ENCODE measurements around the gene SLC37A4. TPM values are rescaled to one million over a fixed set of nuclear protein-coding genes. Genes with fewer than 3 reads are reported as not detected.

The SLC37A4 gene
- total and polyA plus RNA-seq, 2 of the 13 experiments (the other 11 are each of a cell fraction or from before 2014, with no cell fraction given) = 43.0 to 56.1 TPM

GRCh38 chr11:119024430-119025098 is 6.1 kb downstream of the SLC37A4 start (continued):
- TF ChIP-seq HNF4A (CRISPR knock-in tag; IDR thresholded peaks at IDR 0.05) (peak; percentile 89), GTF2F1 (IDR thresholded peaks at IDR 0.05; ENCODE audit: low read length) (no peak), SUZ12 (IDR thresholded peaks at IDR 0.05; ENCODE audit: low read depth, low read length) (no peak), ZNF562 (CRISPR knock-in tag; IDR thresholded peaks at IDR 0.05; ENCODE audit: borderline replicate concordance) (no peak), ZNF563 (CRISPR knock-in tag; IDR thresholded peaks at IDR 0.05) (no peak), ZFP91 (CRISPR knock-in tag; IDR thresholded peaks at IDR 0.05; ENCODE audit: borderline replicate concordance) (peak; percentile 29; the same call in 1 of the 2 replicates), STAT6 (CRISPR knock-in tag; IDR thresholded peaks at IDR 0.05; ENCODE audit: borderline replicate concordance) (no peak), STAG1 (CRISPR knock-in tag; IDR thresholded peaks at IDR 0.05) (no peak), MTA3 (CRISPR knock-in tag; IDR thresholded peaks at IDR 0.05) (no peak), ZNF44 (CRISPR knock-in tag; IDR thresholded peaks at IDR 0.05) (no peak), ZNF605 (CRISPR knock-in tag; IDR thresholded peaks at IDR 0.05) (no peak), FOXC1 (CRISPR knock-in tag; IDR thresholded peaks at IDR 0.05; ENCODE audit: borderline replicate concordance) (peak; percentile 65; the same call in 1 of the 2 replicates), TOE1 (CRISPR knock-in tag; IDR thresholded peaks at IDR 0.05) (no peak), EZH2 (conservative IDR thresholded peaks at IDR 0.05; ENCODE audit: low read depth, low read length) (no peak), ZBTB39 (CRISPR knock-in tag; IDR thresholded peaks at IDR 0.05) (0 out of 2 replicates have a peak, but pooled peaks have one; percentile 37), SALL1 (CRISPR knock-in tag; IDR thresholded peaks at IDR 0.05) (peak; percentile 59), THAP7 (CRISPR knock-in tag; IDR thresholded peaks at IDR 0.05) (no peak), SP140L (CRISPR knock-in tag; IDR thresholded peaks at IDR 0.05; ENCODE audit: borderline replicate concordance) (no peak), ZNF232 (CRISPR knock-in tag; IDR thresholded peaks at IDR 0.05; ENCODE audit: borderline replicate concordance) (no peak), ZNF280B (CRISPR knock-in tag; IDR thresholded peaks at IDR 0.05; ENCODE audit: borderline replicate concordance) (no peak), POLR2AphosphoS5 (IDR thresholded peaks at IDR 0.05; ENCODE audit: low read depth, low read length) (0 out of 2 replicates have a peak, but pooled peaks have one; percentile 23)

Data from HepG2 (cell line).